Kidney capillary endothelial cell (primary cell): ENCODE data around the gene ACVRL1.

ENCODE experiments used
- DNase-seq: peaks from one replicate; pipeline ENCODE4 v3.0.0-alpha.2; 2018; ENCODE audit warnings: low spot score

ACVRL1 gene

GRCh38 chr12:51942501-51943000 is 35.2 kb downstream of the ACVRL1 start:
- no peak for DNase-seq

- DNase-seq: no peak
Observed at GRCh38 chr12:51943346-51943745, 36.0 kb downstream of the ACVRL1 start.

- no peak for DNase-seq
Observed at GRCh38 chr12:51944608-51945233, 37.4 kb downstream of the ACVRL1 start.

- DNase-seq: no peak
Observed at GRCh38 chr12:51947246-51947996, 40.1 kb downstream of the ACVRL1 start.

- no peak for DNase-seq
Observed at GRCh38 chr12:51948066-51948465, 40.8 kb downstream of the ACVRL1 start.

GRCh38 chr12:51949342-51950030 is 42.2 kb downstream of the ACVRL1 start:
- no peak for DNase-seq

- no peak for DNase-seq
Observed at GRCh38 chr12:51950682-51951198, 43.4 kb downstream of the ACVRL1 start.

GRCh38 chr12:51951199-51951842 is 44.0 kb downstream of the ACVRL1 start, which contains the start of gene ACVR1B:
ACVR1B (plus strand) TSS chr12:51951699; CDS start chr12:51951744, 45 bp downstream.
- DNase-seq: peak; percentile 78

GRCh38 chr12:51951843-51952722 is 44.8 kb downstream of the ACVRL1 start:
- no peak for DNase-seq

- no peak for DNase-seq
Observed at GRCh38 chr12:51953089-51953488, 45.8 kb downstream of the ACVRL1 start.

GRCh38 chr12:51953864-51954263 is 46.6 kb downstream of the ACVRL1 start:
- DNase-seq: no peak

- no peak for DNase-seq
Observed at GRCh38 chr12:51954561-51955361, 47.5 kb downstream of the ACVRL1 start.

- DNase-seq: no peak
Observed at GRCh38 chr12:51955702-51956101, 48.4 kb downstream of the ACVRL1 start.

- no peak for DNase-seq
Observed at GRCh38 chr12:51958542-51958941, 51.2 kb downstream of the ACVRL1 start.

GRCh38 chr12:51959211-51959610 is 51.9 kb downstream of the ACVRL1 start:
- no peak for DNase-seq

GRCh38 chr12:51959921-51960320 is 52.6 kb downstream of the ACVRL1 start:
- DNase-seq: no peak

GRCh38 chr12:51960488-51960887 is 53.2 kb downstream of the ACVRL1 start:
- no peak for DNase-seq

- no peak for DNase-seq
Observed at GRCh38 chr12:51960890-51961289, 53.6 kb downstream of the ACVRL1 start.

- no peak for DNase-seq
Observed at GRCh38 chr12:51961834-51962233, 54.5 kb downstream of the ACVRL1 start.

- DNase-seq: no peak
Observed at GRCh38 chr12:51962737-51963136, 55.4 kb downstream of the ACVRL1 start.
